Tibial artery (tissue), 4 donors: ENCODE results near the gene OR4K5.
"Not testable (repeated sequence)": the region's sequence is repeated elsewhere in the genome, so short reads cannot be mapped to it uniquely, and the experiment has no call there.

Experiments used
- DNase-seq, 2 donors: peaks; one replicate each; pipeline ENCODE4 v3.0.0-alpha.2; 2019
- H3K27ac ChIP-seq, 2 donors: fragments of 200-600 bp; sonication (generic) in 1 of 2; 1 replicate in 1 of 2; 2 replicates in 1 of 2; pipeline ENCODE4 v1.5.1; 2018 to 2019; ENCODE audit warnings: mild to moderate bottlenecking in 1 of 2
- H3K27me3 ChIP-seq, 2 donors: fragments of 200-600 bp; sonication (generic) in 1 of 2; one replicate each; pipeline versions ENCODE4 v1.5.1 to v1.6.0; 2016 to 2019
- H3K36me3 ChIP-seq, 3 donors: fragments of 200-600 bp; sonication (generic) in 2 of 3; one replicate each; pipeline ENCODE4 v1.5.1; 2016 to 2019; ENCODE audit warnings: mild to moderate bottlenecking in 2 of 3
- H3K4me1 ChIP-seq, 4 donors: fragments of 200-600 bp; sonication (generic) in 2 of 4; 1 replicate in 3 of 4; 2 replicates in 1 of 4; pipeline ENCODE4 v1.5.1; 2016 to 2019
- H3K4me3 ChIP-seq, 2 donors: fragments of 200-600 bp; sonication (generic) in 1 of 2; 1 replicate in 1 of 2; 2 replicates in 1 of 2; pipeline ENCODE4 v1.5.1; 2018 to 2019; ENCODE audit warnings: mild to moderate bottlenecking in 2 of 2
- H3K9me3 ChIP-seq, 3 donors: fragments of 200-600 bp; sonication (generic) in 1 of 3; one replicate each; pipeline ENCODE4 v1.5.1; 2016 to 2019
- CTCF ChIP-seq, 2 experiments: fragments of 200-600 bp in 1 of 2; fragments of 450-650 bp in 1 of 2; IDR thresholded peaks; one replicate each; pipeline ENCODE4 v1.5.1; 2017 to 2019; ENCODE audit warnings: antibody characterized with exemption in 2 of 2, mild to moderate bottlenecking in 1 of 2, moderate library complexity in 1 of 2
- intact Hi-C: fragments of 100-400 bp; cut with DNase I; formaldehyde crosslinking; loops from one replicate; pipeline ENCODE4 v1.15.0; 2023; ENCODE audit warnings: low total_unique reads

OR4K5 gene

GRCh38 chr14:19918553-19919264 is 1.7 kb upstream of the OR4K5 start:
- Histone ChIP-seq H3K27ac (no peak overlapping the region), H3K36me3 (no peaks in the 10 kb centered on the region), H3K4me1 (no peaks in the 10 kb centered on the region), H3K9me3 (no peaks in the 10 kb centered on the region), H3K4me3 (no peak overlapping the region), H3K27me3 (no peaks in the 10 kb centered on the region)
- DNase-seq = no peak
- intact Hi-C loops = no loop called here
- no peak for TF ChIP-seq CTCF (IDR thresholded peaks at IDR 0.05)

GRCh38 chr14:19930617-19931016 is 10.2 kb downstream of the OR4K5 start, which contains the start of gene OR4K1:
Gene OR4K1, plus strand, starts transcription at chr14:19930917. Its CDS starts 4,750 bp downstream, at chr14:19935667.
- TF ChIP-seq CTCF (IDR thresholded peaks at IDR 0.05) = no peak
- H3K36me3 ChIP-seq = no peaks in the 10 kb centered on the region
- intact Hi-C loops = no loop called here

GRCh38 chr14:19941668-19942067 is 21.3 kb downstream of the OR4K5 start:
- no peak for TF ChIP-seq CTCF (IDR thresholded peaks at IDR 0.05)
- H3K4me3 ChIP-seq = no peak overlapping the region
- intact Hi-C loops = no loop called here
- H3K27me3 ChIP-seq = no peaks in the 10 kb centered on the region
- no peak for DNase-seq
- H3K4me1 ChIP-seq = no peaks in the 10 kb centered on the region
- H3K36me3 ChIP-seq = no peaks in the 10 kb centered on the region
- no peak overlapping the region for H3K27ac ChIP-seq
- no peaks in the 10 kb centered on the region for H3K9me3 ChIP-seq

More at GRCh38 chr14:19930617-19931016, 10.2 kb downstream of the OR4K5 start, which contains the start of gene OR4K1:
- Histone ChIP-seq H3K4me3 (no peak within 1 kb of the TSS), H3K9me3 (no peaks in the 10 kb centered on the region), H3K27ac (no peak within 1 kb of the TSS), H3K27me3 (no peaks in the 10 kb centered on the region), H3K4me1 (no peaks in the 10 kb centered on the region)
- DNase-seq = no peak

- no peak for TF ChIP-seq CTCF (IDR thresholded peaks at IDR 0.05)
- intact Hi-C loops = no loop called here
- Histone ChIP-seq H3K4me3 (no peak overlapping the region), H3K4me1 (no peaks in the 10 kb centered on the region), H3K36me3 (no peaks in the 10 kb centered on the region), H3K9me3 (no peaks in the 10 kb centered on the region), H3K27ac (no peak overlapping the region), H3K27me3 (no peaks in the 10 kb centered on the region)
- no peak for DNase-seq
Observed at GRCh38 chr14:19947413-19948090, 27.1 kb downstream of the OR4K5 start.

- H3K36me3 ChIP-seq = no peaks in the 10 kb centered on the region
- no peaks in the 10 kb centered on the region for H3K27me3 ChIP-seq
- no peaks in the 10 kb centered on the region for H3K9me3 ChIP-seq
- intact Hi-C loops = no loop called here
- no peak for TF ChIP-seq CTCF (IDR thresholded peaks at IDR 0.05)
- H3K27ac ChIP-seq = no peak overlapping the region
- no peak for DNase-seq
- no peaks in the 10 kb centered on the region for H3K4me1 ChIP-seq
- no peak overlapping the region for H3K4me3 ChIP-seq
Observed at GRCh38 chr14:19949218-19949617, 28.8 kb downstream of the OR4K5 start.

GRCh38 chr14:19969735-19970134 is 49.3 kb downstream of the OR4K5 start:
- H3K36me3 ChIP-seq, H3K9me3 ChIP-seq, H3K27ac ChIP-seq, intact Hi-C loops, H3K27me3 ChIP-seq, H3K4me1 ChIP-seq, DNase-seq, H3K4me3 ChIP-seq: not testable (repeated sequence)
